Measurements from ENCODE around the gene PTPN4. TPM values are rescaled to one million over a fixed set of nuclear protein-coding genes. Genes with fewer than 3 reads are reported as not detected.

Gene PTPN4, protein sequence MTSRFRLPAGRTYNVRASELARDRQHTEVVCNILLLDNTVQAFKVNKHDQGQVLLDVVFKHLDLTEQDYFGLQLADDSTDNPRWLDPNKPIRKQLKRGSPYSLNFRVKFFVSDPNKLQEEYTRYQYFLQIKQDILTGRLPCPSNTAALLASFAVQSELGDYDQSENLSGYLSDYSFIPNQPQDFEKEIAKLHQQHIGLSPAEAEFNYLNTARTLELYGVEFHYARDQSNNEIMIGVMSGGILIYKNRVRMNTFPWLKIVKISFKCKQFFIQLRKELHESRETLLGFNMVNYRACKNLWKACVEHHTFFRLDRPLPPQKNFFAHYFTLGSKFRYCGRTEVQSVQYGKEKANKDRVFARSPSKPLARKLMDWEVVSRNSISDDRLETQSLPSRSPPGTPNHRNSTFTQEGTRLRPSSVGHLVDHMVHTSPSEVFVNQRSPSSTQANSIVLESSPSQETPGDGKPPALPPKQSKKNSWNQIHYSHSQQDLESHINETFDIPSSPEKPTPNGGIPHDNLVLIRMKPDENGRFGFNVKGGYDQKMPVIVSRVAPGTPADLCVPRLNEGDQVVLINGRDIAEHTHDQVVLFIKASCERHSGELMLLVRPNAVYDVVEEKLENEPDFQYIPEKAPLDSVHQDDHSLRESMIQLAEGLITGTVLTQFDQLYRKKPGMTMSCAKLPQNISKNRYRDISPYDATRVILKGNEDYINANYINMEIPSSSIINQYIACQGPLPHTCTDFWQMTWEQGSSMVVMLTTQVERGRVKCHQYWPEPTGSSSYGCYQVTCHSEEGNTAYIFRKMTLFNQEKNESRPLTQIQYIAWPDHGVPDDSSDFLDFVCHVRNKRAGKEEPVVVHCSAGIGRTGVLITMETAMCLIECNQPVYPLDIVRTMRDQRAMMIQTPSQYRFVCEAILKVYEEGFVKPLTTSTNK
- 1 to 10 TPM; 3.6 to 7.5 (median 7.2) TPM for polyA plus RNA-seq

- 0 to 1% (median 1%) methylated on average over 57 to 59 of the region's 59 CpGs for WGBS, 3 donors
- H3K27ac ChIP-seq (ENCODE audit: low read depth, low read length), result peak within 1 kb of the TSS; percentile 51
Observed at GRCh38 chr2:119759451-119760236, at the start of gene PTPN4. Gene PTPN4 (plus strand): TSS chr2:119759922. CDS start chr2:119809854, 49,932 bp downstream.

DNA sequence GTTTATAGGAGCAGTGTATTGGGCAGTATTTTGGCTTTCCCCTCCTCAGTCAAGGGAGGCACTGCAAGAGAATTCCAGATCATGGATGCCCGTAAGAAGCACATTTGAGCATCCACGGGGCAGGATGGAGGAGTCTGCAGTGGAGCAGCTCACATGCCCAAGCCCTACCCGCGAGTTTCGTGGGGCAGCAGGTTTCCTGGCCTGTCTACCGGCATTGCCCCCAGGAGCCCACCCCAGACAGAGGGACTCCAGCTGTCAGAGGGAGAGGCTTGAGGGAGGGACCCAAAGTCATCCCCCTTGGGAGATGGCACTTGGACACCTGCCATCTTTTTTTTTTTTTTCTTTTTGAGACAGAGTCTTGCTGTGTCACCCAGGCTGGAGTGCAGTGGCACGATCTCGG lies 49.4 kb upstream of the PTPN4 start:
- H3K27ac ChIP-seq (ENCODE audit: low read depth, low read length), result no peak overlapping the region
- WGBS, 3 donors, result 86 to 90% (median 90%) methylated on average over 8 of the region's 8 CpGs

- H3K27ac ChIP-seq (ENCODE audit: low read depth, low read length), result no peak overlapping the region
- 84 to 96% (median 88%) methylated on average over 9 of the region's 9 CpGs for WGBS, 3 donors
Observed at GRCh38 chr2:119711352-119711751, 48.4 kb upstream of the PTPN4 start.

- no peak overlapping the region for H3K27ac ChIP-seq (ENCODE audit: low read depth, low read length)
- WGBS, 3 donors, result 91 to 96% (median 92%) methylated on average over 3 of the region's 3 CpGs
Observed at GRCh38 chr2:119712571-119712970, 47.2 kb upstream of the PTPN4 start.

- H3K27ac ChIP-seq (ENCODE audit: low read depth, low read length), result no peak overlapping the region
- 79 to 84% (median 81%) methylated on average over 7 of the region's 7 CpGs for WGBS, 3 donors
Observed at GRCh38 chr2:119713819-119714490, 45.8 kb upstream of the PTPN4 start.

GRCh38 chr2:119715409-119716283 lies 44.1 kb upstream of the PTPN4 start:
- H3K27ac ChIP-seq (ENCODE audit: low read depth, low read length), result no peak overlapping the region
- WGBS, 3 donors, result 84 to 89% (median 84%) methylated on average over 23 of the region's 23 CpGs

- 75 to 91% (median 86%) methylated on average over 6 of the region's 6 CpGs for WGBS, 3 donors
- no peak overlapping the region for H3K27ac ChIP-seq (ENCODE audit: low read depth, low read length)
Observed at GRCh38 chr2:119716284-119716672, 43.4 kb upstream of the PTPN4 start.

GRCh38 chr2:119718501-119719260 lies 41.0 kb upstream of the PTPN4 start:
- H3K27ac ChIP-seq (ENCODE audit: low read depth, low read length), result no peak overlapping the region

DNA sequence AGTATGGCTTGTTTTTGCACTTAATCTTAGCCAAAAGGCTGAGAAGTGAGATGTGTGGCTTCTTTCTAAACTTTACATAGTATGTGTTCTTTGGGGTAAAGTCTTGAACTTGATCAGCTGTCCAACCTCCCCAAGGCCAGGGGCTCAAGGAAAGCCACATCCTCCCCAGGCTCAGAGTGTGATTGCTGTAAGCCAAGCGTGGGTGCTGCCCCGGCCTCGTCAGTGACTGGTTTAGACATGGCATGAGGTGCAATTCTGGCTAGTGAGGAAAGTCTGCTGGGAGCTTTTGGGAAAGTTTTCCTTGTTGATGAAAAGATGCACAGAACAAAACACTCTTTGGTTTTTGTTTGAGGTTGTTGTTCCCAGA lies 40.5 kb upstream of the PTPN4 start:
- WGBS, 3 donors, result 85 to 98% (median 97%) methylated on average over 3 of the region's 3 CpGs
- no peak overlapping the region for H3K27ac ChIP-seq (ENCODE audit: low read depth, low read length)

More at GRCh38 chr2:119718501-119719260, 41.0 kb upstream of the PTPN4 start:
- 85 to 89% (median 86%) methylated on average over 12 of the region's 12 CpGs for WGBS, 3 donors

DNA sequence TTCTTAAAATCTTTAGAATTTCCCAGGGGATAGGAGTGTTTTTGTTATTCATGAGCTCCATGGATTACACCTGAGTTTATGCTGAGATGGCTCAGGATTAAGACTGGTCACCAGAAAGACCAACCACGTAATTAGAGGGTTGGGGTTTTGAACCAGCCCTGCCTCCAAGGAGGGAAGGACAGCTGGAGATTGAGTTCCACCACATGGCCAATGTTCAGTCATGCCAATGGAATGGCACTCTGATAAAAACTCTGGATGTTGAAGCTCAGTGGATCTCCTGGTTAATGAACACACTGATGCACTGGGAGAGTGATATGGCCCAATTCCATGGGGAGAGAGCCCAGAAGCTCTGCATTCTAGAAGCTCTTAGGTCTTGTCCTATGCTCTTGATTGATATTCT lies 38.7 kb upstream of the PTPN4 start:
- WGBS, 3 donors, result 80 to 95% (median 86%) methylated on average over 1 of the region's 1 CpG
- H3K27ac ChIP-seq (ENCODE audit: low read depth, low read length), result no peak overlapping the region

- 53 to 84% (median 79%) methylated on average over 5 of the region's 5 CpGs for WGBS, 3 donors
- no peak overlapping the region for H3K27ac ChIP-seq (ENCODE audit: low read depth, low read length)
Observed at GRCh38 chr2:119721462-119721861, 38.3 kb upstream of the PTPN4 start.

- H3K27ac ChIP-seq (ENCODE audit: low read depth, low read length), result no peak overlapping the region
- WGBS, 3 donors, result 76 to 90% (median 88%) methylated on average over 4 of the region's 4 CpGs
Observed at GRCh38 chr2:119721904-119722303, 37.8 kb upstream of the PTPN4 start.

GRCh38 chr2:119723186-119723585 lies 36.5 kb upstream of the PTPN4 start:
- WGBS, 3 donors, result 53 to 65% (median 61%) methylated on average over 8 of the region's 8 CpGs
- no peak overlapping the region for H3K27ac ChIP-seq (ENCODE audit: low read depth, low read length)

DNA sequence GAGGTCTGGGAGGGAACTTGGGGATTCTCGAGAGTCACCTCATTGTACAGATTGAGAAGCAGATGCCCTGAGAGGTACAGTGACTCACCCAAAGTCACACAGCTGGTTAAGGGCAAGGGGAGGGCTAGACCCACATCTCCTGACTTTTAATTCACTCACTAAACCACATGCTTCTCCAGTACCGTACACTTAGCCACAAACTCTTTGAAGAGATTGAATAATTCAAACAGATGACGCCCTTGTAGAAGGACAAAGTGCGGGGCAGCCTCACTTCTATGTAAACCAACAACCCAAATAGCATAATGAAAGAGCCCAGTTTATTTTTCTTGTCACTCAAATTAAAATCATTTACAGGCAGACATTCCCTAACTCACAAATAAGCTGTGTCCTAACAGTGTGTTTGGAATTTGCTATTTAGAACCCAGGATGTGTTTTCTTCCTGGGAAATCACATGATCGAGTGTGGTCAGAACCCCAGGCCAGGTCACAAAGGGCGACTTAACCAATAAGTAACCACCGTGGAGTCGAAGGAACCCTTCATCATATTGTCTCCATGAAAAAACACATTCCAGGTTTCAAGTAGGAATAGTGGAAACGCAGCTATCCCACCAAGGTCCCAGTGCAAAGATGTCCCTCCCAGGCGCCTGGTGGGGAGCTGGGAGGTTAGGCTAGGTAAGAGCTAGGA lies 35.8 kb upstream of the PTPN4 start:
- H3K27ac ChIP-seq (ENCODE audit: low read depth, low read length), result no peak overlapping the region
- 78 to 81% (median 81%) methylated on average over 10 of the region's 10 CpGs for WGBS, 3 donors

GRCh38 chr2:119724656-119725485 lies 34.9 kb upstream of the PTPN4 start:
- 82 to 88% (median 86%) methylated on average over 10 of the region's 10 CpGs for WGBS, 3 donors
- no peak overlapping the region for H3K27ac ChIP-seq (ENCODE audit: low read depth, low read length)

Data from adipose tissue (tissue), 3 donors.